PC-9 (cell line): ENCODE data around the gene LRRC74A. TPM values are rescaled to one million over a fixed set of nuclear protein-coding genes. Genes with fewer than 3 reads are reported as not detected.

Source experiments
- BruUV-seq: library from RNA; stranded (reverse); fragments of 400-500 nt; replicated peaks from 2 replicates; lab custom pipeline; 2021; lab: Mats Ljungman, UMichigan
- CTCF ChIA-PET: fragments of 300-600 bp; sonication (Branson Sonifier 250); formaldehyde crosslinking; loops from one replicate; lab custom pipeline; 2022; ENCODE audit warnings: antibody characterized with exemption; lab: Charles Lee
- POLR2A ChIA-PET: fragments of 300-600 bp; sonication (Branson Sonifier 250); formaldehyde crosslinking; loops from one replicate; lab custom pipeline; 2022; ENCODE audit warnings: antibody characterized with exemption; ENCODE audit not compliant: unreplicated experiment; lab: Charles Lee
- DNase-seq, 2 experiments: peaks; one replicate each; pipeline versions ENCODE4 v3.0.0 to v3.0.0-alpha.2; 2015 to 2022; ENCODE audit warnings: mixed read lengths in 1 of 2
- H2AFZ ChIP-seq: fragments of 200-600 bp; sonication (generic); 2 replicates; pipeline ENCODE4 v1.8.1; 2017; ENCODE audit warnings: antibody characterized with exemption
- H3F3A ChIP-seq: fragments of 200-600 bp; sonication (generic); 2 replicates; pipeline ENCODE4 v1.8.1; 2017; ENCODE audit warnings: antibody characterized with exemption, mild to moderate bottlenecking, low read depth; ENCODE audit not compliant: insufficient read depth
- H3K27ac ChIP-seq: fragments of 200-600 bp; sonication (generic); 2 replicates; pipeline ENCODE4 v1.6.1; 2016; ENCODE audit warnings: mixed run types
- H3K27me3 ChIP-seq: fragments of 200-600 bp; sonication (generic); 2 replicates; pipeline ENCODE4 v1.6.1; 2016; ENCODE audit warnings: low read depth, mixed run types; ENCODE audit not compliant: insufficient read depth
- H3K36me3 ChIP-seq: fragments of 200-600 bp; sonication (generic); 2 replicates; pipeline ENCODE4 v1.6.1; 2016; ENCODE audit warnings: low read depth, mixed run types
- H3K4me1 ChIP-seq: fragments of 200-600 bp; sonication (generic); replicated peaks from 2 replicates; pipeline ENCODE4 v1.6.1; 2016; ENCODE audit warnings: mixed run types; ENCODE audit not compliant: insufficient read depth
- H3K4me2 ChIP-seq: fragments of 200-600 bp; sonication (generic); 2 replicates; pipeline ENCODE4 v1.6.1; 2017; ENCODE audit warnings: mixed run types
- H3K4me3 ChIP-seq: fragments of 200-600 bp; sonication (generic); 2 replicates; pipeline ENCODE4 v1.6.1; 2016; ENCODE audit warnings: mixed run types
- H3K79me2 ChIP-seq: fragments of 200-600 bp; sonication (generic); 2 replicates; pipeline ENCODE4 v1.6.1; 2017; ENCODE audit warnings: low read depth, mixed run types
- H3K9me2 ChIP-seq: fragments of 200-600 bp; sonication (generic); 2 replicates; pipeline ENCODE4 v1.8.1; 2017; ENCODE audit warnings: mild to moderate bottlenecking; ENCODE audit not compliant: insufficient read depth
- H3K9me3 ChIP-seq: fragments of 200-600 bp; sonication (generic); 2 replicates; pipeline ENCODE4 v1.8.1; 2016; ENCODE audit warnings: low read depth; ENCODE audit not compliant: insufficient read depth
- H4K20me1 ChIP-seq: fragments of 200-600 bp; sonication (generic); 2 replicates; pipeline ENCODE4 v1.8.1; 2017; ENCODE audit not compliant: insufficient read depth
- CTCF ChIP-seq: fragments of 200-600 bp; sonication (generic); conservative IDR thresholded peaks from 2 replicates; pipeline ENCODE4 v1.6.1; 2017; ENCODE audit warnings: mixed run types, antibody characterized with exemption, mild to moderate bottlenecking, moderate library complexity
- EZH2 ChIP-seq: fragments of 200-600 bp; sonication (generic); IDR thresholded peaks from 2 replicates; pipeline ENCODE4 v1.8.0; 2017; ENCODE audit warnings: antibody characterized with exemption, low read depth
- intact Hi-C: fragments of 100-400 bp; cut with micrococcal nuclease; formaldehyde crosslinking; loops from one replicate; pipeline ENCODE4 v1.10.0; 2022; ENCODE audit not compliant: unreplicated experiment
- total RNA-seq: library from RNA; stranded (reverse); gene quantifications from 2 replicates; pipeline ENCODE4 v1.2.3, GENCODE V29; 2021

The LRRC74A gene
- total RNA-seq, 1 experiment from 2014 or later: not detected

- no TSS peak for BruUV-seq
- ChIA-PET CTCF (interaction anchor here (0.6 to 1.0 kb wide), 2 partner anchors 13 to 25 kb away, joined by 3 read pairs; no protein-coding TSS in a partner anchor), POLR2A (interaction anchor here (0.7 kb wide), 1 partner anchor 127 kb away, joined by 5 read pairs; the partner anchor contains the start of gene IRF2BPL)
- Histone ChIP-seq H3K79me2 (no peaks in the 10 kb centered on the region), H2AFZ (no peak overlapping the region), H4K20me1 (no peaks in the 10 kb centered on the region), H3F3A (peaks cover 34% of the 10 kb centered on the region), H3K9me3 (no peaks in the 10 kb centered on the region; the same call in 1 of the 2 replicates), H3K4me3 (no peak overlapping the region), H3K4me2 (no peak overlapping the region), H3K36me3 (no peaks in the 10 kb centered on the region), H3K9me2 (no peaks in the 10 kb centered on the region), H3K4me1 (peaks cover 34% of the 10 kb centered on the region), H3K27me3 (no peaks in the 10 kb centered on the region), H3K27ac (no peak overlapping the region)
- no peak for TF ChIP-seq EZH2
- TF ChIP-seq CTCF: no peak
- no peak for DNase-seq
- intact Hi-C loops: no loop called here
Measured at GRCh38 chr14:76901171-76902055, 75.2 kb downstream of the LRRC74A start.

DNA sequence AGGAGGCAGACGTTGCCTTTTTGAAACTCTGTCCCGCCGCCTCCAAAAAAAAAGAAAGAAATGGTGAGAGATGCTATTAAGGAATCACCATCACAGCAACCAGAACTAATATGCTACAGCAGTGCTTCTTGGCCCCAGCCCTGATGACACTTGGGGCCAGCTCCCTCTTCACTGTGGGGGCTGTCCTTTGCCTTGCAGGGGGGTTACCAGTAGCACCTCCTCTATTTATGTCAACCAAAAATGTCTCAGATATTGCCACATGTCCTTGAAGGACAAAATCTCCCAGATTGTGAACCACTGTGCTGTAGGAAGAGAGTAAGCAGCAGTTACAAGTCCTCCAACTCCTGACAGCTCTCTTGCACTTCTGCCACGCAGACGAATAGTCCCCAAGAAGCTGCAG lies 76.4 kb downstream of the LRRC74A start:
- ChIA-PET POLR2A (no interaction called here), CTCF (no interaction called here)
- H3K9me2 ChIP-seq: no peaks in the 10 kb centered on the region
- H3K27ac ChIP-seq: no peak overlapping the region
- intact Hi-C loops: no loop called here
- no peaks in the 10 kb centered on the region for H3K79me2 ChIP-seq
- no peak for TF ChIP-seq CTCF
- TF ChIP-seq EZH2: no peak
- no peak for DNase-seq
- H2AFZ ChIP-seq: no peak overlapping the region
- no peak overlapping the region for H3K4me3 ChIP-seq
- H3K27me3 ChIP-seq: no peaks in the 10 kb centered on the region
- peaks cover 34% of the 10 kb centered on the region for H3K4me1 ChIP-seq
- no peaks in the 10 kb centered on the region for H4K20me1 ChIP-seq
- H3K36me3 ChIP-seq: no peaks in the 10 kb centered on the region
- H3K9me3 ChIP-seq: no peaks in the 10 kb centered on the region; the same call in 1 of the 2 replicates
- no peak overlapping the region for H3K4me2 ChIP-seq
- H3F3A ChIP-seq: peaks cover 38% of the 10 kb centered on the region
- no TSS peak for BruUV-seq

- DNase-seq: peak; percentile 58 to 76
- Histone ChIP-seq H3K36me3 (no peaks in the 10 kb centered on the region), H3K79me2 (no peaks in the 10 kb centered on the region), H3K27ac (peak overlapping the region; percentile 80), H3K4me1 (peaks cover 34% of the 10 kb centered on the region), H3K9me3 (no peaks in the 10 kb centered on the region; the same call in 1 of the 2 replicates), H3F3A (peaks cover 37% of the 10 kb centered on the region), H2AFZ (no peak overlapping the region), H4K20me1 (no peaks in the 10 kb centered on the region), H3K27me3 (no peaks in the 10 kb centered on the region), H3K4me3 (no peak overlapping the region), H3K9me2 (no peaks in the 10 kb centered on the region), H3K4me2 (peak overlapping the region; percentile 65)
- no TSS peak for BruUV-seq
- ChIA-PET CTCF (interaction anchor here (0.5 to 1.7 kb wide), 11 partner anchors 9 to 911 kb away, joined by 3 to 10 read pairs (median 7); partner anchors contain the start of gene CIPC), POLR2A (interaction anchor here (0.5 to 0.7 kb wide), 6 partner anchors 79 to 1093 kb away, joined by 3 to 15 read pairs (median 5); no protein-coding TSS in a partner anchor)
- no peak for TF ChIP-seq EZH2
- TF ChIP-seq CTCF: no peak
- intact Hi-C loops: loop anchor here (2.0 kb wide), 3 partner anchors 27 to 191 kb away; partner anchors contain the start of gene IRF2BPL
Measured at GRCh38 chr14:76904100-76904739, 78.0 kb downstream of the LRRC74A start.
